ENCODE data around the gene NTM. TPM values are rescaled to one million over a fixed set of nuclear protein-coding genes. Genes with fewer than 3 reads are reported as not detected.

Gene NTM
- total RNA-seq, 1 donor from 2014 or later: 158 TPM

GRCh38 chr11:132095230-132096131 is 725.1 kb downstream of the NTM start:
- DNase-seq: no peak

GRCh38 chr11:132096132-132096825 is 725.9 kb downstream of the NTM start:
- no peak for DNase-seq

- no peak for DNase-seq
These were observed 729.3 kb downstream of the NTM start for GRCh38 chr11:132099692-132100091.

- no peak for DNase-seq
These were observed 730.2 kb downstream of the NTM start for GRCh38 chr11:132100583-132100982.

GRCh38 chr11:132101881-132102280 is 731.5 kb downstream of the NTM start:
- no peak for DNase-seq

- DNase-seq: no peak
These were observed 732.6 kb downstream of the NTM start for GRCh38 chr11:132103021-132103420.

- DNase-seq: no peak
These were observed 735.9 kb downstream of the NTM start for GRCh38 chr11:132106096-132106982.

GRCh38 chr11:132111316-132111715 is 740.9 kb downstream of the NTM start:
- no peak for DNase-seq

- no peak for DNase-seq
These were observed 741.4 kb downstream of the NTM start for GRCh38 chr11:132111838-132112237.

- no peak for DNase-seq
These were observed 742.4 kb downstream of the NTM start for GRCh38 chr11:132112846-132113245.

GRCh38 chr11:132114185-132114584 is 743.8 kb downstream of the NTM start:
- DNase-seq: no peak

GRCh38 chr11:132114743-132115142 is 744.3 kb downstream of the NTM start:
- no peak for DNase-seq

- DNase-seq: no peak
These were observed 745.0 kb downstream of the NTM start for GRCh38 chr11:132115454-132115853.

GRCh38 chr11:132116516-132116915 is 746.1 kb downstream of the NTM start:
- no peak for DNase-seq

GRCh38 chr11:132118661-132119060 is 748.2 kb downstream of the NTM start:
- DNase-seq: no peak

- no peak for DNase-seq
These were observed 749.2 kb downstream of the NTM start for GRCh38 chr11:132119573-132119972.

GRCh38 chr11:132122735-132123134 is 752.3 kb downstream of the NTM start:
- DNase-seq: no peak

- DNase-seq: no peak
These were observed 753.0 kb downstream of the NTM start for GRCh38 chr11:132123449-132123848.

- no peak for DNase-seq
These were observed 753.7 kb downstream of the NTM start for GRCh38 chr11:132123854-132124835.

GRCh38 chr11:132125988-132126871 is 755.8 kb downstream of the NTM start:
- peak; percentile 36 for DNase-seq

All from occipital lobe (tissue), 2 donors.